GM19395 (cell line): ENCODE data around the gene PADI4.
"Not testable (repeated sequence)": the region's sequence is repeated elsewhere in the genome, so short reads cannot be mapped to it uniquely, and the experiment has no call there.

Experiments
- ATAC-seq: cut with Tn5 transposase; IDR thresholded peaks from one replicate; pipeline ENCODE4 v1.9.1; 2021; ENCODE audit warnings: mild to moderate bottlenecking, moderate library complexity; ENCODE audit not compliant: unreplicated experiment

The PADI4 gene

DNA sequence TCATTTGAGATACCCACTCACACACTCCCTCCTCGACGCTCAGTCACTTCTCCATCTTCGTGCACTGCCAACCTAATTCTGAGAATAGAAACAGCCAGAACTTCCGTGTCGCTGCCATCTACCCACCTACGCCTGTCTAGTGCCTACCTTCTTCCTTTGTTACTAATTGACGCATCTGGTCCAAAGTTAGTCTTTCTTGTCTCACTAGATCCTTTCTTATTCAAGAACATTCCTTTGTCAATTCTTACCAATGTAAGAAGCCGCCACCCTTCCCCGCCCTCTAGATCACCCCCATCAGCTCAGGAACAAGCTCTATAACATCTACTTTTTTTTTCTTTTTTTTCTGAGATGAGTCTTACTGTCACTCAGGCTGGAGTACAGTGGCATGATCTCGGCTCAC lies 67.7 kb downstream of the PADI4 start:
- ATAC-seq: no peak

DNA sequence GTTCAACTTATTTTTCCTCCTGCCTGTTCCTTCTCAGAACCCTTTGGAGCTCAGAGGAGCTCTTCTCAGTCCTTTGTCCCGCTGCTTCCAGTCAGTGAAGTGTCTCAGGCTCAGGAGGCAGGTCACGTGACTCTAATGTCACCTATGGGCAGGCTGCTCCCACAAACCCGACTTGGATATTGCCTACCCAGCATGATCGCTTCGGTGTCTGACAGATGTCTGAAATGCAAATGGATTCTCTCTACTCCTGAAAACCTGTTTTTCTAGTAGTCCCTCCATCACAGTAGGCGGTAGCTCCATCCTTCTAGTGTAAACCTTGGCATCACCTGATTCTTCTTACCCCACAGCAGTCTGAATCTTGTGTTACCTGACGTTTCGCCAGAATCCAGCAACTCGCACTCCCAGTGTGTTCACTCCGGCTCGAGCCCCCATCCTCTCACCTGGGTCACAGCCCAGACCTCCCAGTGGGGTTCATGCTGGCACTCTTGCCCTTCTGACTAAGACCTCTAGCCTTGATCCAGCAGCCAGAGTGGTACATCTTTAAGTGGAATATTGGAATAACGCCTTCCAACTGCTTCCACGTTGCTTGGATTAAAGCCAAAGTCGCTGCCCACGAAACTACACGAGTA lies 69.4 kb downstream of the PADI4 start:
- ATAC-seq: no peak

DNA sequence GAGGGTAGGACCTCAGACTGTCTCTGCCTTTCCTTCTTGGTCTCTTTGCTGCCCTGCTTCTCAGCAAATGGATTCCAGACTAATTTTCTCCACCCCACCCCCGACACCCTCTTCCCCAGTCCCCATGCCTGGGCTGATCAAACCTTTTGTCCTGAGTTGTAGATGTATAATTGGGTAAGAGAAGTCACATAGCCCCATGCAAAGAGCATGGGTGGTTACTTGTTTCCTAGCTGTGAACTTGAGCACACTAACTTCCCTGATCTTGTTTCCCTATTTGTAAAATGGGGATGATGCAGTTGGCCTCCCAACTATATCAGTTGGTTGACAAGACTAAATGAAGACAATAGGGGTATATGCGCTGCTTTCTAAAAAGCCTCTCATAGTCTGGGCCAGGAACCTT lies 73.2 kb downstream of the PADI4 start:
- no peak for ATAC-seq

DNA sequence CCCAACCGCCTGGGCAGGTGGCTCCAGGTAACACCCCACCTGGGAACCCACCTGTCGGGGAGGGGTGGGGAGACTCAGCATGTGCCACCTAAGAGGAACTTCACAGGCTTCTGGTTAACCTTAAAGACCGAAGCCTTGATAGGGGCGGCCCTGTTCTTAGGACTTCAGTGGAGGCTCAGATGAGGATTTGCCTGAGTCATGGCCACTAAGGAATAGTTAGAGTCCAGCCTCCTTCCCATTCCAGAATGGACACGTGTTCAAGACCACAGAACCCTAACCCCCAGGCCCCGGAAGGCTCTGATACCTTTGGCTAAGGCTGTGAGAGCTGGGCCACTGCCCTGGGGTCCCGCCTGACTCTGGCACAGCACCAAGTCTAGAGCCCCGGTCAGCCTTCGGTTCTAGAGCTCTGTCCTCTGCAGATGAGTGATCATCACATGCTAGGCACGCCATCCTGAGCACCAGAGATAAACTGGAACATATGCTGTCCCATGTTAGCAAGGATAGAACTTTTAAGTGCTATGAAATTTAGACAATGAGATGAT lies 84.3 kb downstream of the PADI4 start:
- ATAC-seq: no peak

DNA sequence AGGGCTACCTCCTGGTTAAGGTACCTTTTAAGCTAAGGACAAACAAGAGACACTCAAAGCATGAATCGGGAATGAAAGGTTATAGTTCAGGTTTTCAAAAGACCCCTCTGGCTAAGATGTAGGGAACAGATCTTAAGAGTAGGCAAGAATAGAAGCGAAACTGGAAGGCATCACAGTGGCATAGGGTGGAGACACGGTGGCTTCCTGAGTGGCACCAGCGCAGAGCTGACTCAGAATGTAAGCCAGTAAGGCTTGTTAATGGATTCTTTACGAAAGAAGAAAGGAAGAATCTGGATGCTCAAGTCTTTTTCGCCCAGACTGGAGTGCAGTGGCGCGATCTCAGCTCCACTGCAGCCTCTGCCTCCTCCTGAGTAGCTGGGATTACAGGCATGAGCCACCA lies 85.2 kb downstream of the PADI4 start:
- ATAC-seq: no peak

DNA sequence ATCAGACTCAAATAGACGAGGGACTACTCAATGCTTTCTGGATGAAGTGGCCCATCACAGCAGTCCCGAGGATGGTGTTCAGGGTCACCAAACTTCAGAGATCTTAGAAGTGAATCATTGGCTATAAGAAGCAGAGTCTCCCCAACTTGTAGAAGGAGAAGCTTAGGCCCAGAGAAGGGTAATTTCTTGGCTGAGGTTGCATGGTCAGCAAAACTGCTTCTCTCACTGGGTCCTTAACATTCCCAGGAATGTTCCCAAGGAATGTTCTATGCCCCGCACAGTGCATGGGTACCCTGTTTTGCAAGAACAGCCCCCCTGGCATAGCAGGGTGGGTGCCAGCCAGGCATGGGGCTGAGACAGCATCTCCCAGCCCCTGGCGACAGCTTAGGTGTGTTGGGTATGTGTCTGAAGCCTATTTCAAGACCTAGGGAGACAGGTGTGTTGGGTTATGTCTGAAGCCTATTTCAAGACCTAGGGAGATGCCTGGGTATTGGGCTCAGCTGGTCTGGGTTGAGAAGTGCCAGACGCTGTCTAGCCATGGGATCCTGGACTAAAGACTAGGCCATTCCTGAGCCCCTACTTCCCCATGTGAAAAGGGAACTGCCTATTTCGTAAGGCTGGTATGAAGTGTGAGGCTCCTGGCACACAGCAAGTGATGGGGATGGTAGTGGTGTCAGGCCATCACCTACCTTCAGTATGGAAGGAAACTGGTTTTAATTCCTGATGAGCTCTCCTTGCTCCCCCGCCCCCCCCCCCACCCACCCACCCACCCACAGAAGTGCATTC lies 90.1 kb downstream of the PADI4 start:
- no peak for ATAC-seq

DNA sequence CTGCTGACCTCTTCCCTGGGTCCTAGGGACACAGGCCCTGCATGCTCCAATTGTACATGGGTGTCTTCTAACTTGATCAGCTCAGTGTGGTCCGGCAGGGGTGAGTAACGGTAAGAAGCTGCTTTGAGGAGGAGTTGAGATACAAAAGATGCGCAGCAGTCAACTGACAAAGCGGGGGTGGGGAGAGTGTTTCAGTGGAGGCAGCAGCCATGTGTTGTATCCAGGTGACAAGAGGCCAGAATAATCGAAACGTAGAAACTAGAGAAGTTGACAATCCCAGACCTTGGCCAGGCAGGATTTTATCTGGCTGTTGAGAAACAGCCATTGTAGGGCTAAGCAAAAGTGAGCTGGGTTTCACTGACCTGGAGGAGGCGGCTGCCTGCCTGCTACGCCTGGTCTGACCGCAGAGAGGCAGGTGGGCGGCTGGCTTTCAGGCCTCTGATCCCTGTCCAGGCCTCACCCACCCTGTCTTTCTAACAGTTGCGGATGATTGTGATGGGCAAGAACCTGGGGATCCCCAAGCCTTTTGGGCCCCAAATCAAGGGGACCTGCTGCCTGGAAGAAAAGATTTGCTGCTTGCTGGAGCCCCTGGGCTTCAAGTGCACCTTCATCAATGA lies 92.8 kb downstream of the PADI4 start:
- ATAC-seq: no peak

DNA sequence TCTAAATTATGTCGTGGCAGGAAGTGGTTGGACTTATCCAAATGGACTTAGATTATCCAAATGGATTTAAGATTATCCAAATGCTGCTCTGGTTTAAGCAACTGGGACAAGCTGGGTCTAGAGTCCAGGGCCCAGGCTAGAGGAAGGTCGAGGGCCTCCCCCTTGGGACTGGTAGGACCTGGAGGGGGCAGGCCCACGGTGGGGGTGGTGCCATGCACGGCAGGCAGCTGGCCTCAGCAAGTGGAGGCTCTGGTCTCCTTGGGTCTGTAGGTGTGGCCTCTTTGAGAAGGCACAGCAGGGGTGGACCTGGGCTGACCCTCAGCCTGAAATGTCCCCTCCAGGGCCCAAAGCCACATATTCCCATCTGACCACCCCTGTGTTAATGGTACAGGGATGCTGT lies 93.8 kb downstream of the PADI4 start:
- no peak for ATAC-seq

DNA sequence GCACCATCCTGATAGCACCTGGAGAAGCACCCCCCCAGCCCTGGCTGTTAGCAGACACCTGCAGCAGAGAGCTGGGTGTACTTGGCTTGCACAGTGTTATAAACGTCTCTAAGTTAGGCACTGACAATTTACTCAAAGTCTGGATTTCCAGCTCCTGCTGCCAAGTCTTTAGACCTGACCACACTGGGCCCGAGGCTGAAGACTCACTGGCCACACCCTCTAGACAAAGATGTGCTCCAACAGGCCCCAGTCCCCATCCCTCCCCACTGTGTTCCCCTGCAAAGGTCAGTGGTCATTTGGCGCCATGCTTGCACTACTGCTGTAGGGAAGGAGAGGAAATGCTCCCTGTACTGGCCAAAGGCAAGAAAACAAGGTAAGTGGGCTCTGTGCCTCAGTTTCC lies 95.1 kb downstream of the PADI4 start:
- no peak for ATAC-seq

DNA sequence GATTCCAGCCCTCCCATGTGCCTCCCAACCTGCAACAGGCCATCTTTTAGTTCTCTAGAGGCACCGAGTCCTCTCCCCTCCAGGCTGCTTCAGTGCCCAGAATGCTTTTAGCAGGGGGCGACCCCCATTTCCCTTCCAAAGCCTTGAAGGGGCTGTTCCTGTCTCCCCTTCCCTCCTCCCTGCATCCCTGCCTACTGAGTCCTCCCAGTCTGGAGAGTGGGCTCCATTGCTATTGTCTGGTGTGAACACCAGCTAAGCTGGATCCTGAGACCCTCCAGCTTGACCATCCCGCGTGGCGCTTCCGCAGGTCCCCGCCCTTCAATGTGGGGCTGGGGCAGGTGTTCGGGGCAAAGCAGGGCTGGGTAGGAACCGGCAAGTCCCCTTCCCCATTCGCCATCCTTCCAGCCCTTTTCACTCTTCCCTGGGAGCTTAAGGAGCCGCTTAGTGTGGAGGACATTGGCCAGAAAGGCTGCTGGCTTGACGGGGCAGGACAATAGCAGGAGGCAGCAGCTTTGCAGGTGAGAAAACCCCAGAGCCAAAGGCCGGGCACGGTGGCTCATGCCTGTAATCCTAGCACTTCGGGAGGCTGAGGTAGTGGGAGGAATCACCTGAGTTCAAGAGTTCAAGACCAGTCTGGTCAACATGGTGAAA lies 96.2 kb downstream of the PADI4 start:
- no peak for ATAC-seq

DNA sequence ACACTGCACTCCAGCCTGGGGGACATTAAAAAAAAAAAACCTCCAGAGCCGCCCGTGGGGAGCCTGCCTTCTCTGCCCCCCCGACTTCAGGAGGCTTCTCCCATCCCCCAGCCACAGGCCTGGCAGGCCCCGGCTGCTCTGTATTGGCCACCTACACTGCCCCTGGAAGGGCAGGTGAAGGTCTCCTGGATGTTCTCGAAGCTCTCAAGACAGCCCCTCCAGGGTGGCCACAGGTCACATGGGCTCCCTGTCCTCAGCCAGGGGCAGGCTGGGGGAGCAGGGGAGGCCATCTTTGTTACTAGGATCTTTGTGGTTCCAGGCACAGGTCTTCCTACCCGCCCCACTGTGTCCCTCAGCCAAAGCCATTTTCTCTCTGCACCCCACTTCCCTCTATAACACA lies 96.8 kb downstream of the PADI4 start:
- ATAC-seq: no peak

DNA sequence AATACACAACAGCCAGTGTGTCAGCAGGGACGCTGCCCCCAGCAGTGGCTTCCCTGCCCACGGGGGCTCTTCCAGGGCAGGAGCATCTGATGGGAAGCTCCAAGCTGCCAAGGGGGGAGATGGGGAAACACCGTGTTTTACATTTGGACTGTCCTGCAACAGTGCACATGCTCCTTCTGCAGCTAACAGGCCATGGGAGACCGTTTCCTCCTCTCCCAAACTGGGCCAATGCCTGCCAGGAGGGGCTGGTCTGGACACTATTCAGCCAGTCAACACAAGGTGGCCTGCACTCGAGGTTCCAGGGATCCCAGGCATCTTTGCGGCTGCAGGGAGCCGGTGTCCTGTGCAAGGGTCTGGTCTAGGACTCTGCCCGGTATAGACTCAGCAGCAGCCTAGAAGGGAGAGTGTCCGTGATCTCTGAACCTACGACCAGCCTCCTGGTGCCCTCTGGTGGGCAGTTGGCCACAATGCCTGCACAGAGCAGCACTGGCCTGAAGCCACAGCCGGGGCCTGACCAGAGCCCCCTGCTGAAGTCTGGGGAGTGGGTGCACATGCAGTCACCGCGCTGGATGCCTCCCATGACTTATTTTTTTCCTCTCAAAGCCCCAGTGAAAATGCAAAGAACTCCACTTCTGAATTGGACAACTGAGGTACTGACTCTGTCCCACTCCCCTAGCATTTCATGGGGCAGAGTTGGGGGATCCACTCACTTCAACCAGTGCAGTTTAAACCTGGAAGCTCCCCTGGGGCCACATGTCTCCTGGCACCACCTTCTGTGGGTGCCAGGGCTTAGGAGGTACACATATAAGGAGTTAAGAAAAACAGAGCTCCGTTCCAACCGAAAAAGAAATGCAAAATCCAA lies 98.1 kb downstream of the PADI4 start:
- ATAC-seq: no peak

DNA sequence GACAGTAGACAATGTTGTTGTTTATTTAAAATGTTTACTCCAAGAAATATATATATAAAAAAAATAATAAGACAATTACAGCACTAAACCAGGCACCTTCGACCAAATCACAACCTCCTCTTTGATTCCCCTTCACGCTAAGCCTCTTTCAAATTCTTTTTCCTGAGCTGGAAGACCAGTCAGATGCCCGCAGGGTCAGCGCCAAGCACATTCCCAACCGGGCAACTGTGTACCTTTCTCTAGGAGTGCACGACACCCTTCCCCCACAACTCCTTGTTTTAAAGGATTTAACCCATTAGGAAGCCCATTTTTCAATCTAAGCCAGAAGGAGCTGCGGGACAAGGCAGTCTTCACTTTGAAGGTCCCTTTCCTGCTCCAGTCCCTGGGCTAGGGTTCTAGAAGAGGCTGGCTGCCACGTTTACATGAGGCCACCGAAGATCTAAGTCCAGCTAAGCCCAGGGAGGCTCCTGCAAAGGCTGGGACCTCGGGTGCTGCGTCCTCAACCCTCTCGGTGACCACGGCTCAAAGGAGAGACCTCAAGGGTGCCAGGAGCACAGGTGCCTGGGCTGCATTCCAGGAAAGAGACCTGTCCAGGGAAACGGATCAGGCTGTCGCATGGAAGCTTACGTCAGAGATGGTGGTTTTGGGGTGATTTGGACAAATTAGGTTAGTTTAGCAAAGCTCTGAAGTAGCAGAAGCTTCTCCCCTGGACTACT lies 98.9 kb downstream of the PADI4 start:
- ATAC-seq: not testable (repeated sequence)

DNA sequence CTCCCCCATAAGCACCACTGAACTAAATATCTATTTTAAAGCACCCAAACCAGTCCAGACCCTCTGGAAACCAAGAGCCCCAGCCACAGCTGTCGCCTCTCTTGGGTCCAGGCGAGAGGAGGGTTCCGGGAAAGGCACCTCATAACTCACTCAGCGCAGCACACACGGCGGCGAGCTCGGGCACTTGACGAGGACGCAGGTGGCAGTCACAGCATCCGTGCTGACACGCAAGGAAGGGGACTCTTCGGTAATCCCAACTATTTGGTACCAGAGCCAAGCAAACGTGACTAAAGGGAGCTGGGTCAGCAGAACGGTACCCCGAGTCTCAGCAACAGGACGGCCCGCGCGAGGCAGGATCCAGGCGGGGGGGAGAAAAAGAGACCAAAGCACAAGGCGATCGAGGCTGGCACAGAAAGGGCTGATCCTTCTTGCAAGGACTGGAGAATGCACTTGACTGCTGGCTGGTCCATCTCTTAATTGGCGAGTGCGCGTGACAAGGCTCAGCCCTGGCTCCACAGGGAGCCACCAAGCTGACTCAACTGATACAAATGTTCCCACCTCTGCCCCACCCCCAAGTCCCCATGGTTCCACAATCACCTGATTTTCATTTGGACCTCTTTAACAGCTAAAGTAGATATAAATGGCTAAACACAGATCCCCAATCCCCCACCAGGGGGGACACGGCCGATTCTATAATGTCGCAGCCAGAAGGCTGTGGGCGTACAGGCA lies 100.0 kb downstream of the PADI4 start:
- not testable (repeated sequence) for ATAC-seq

DNA sequence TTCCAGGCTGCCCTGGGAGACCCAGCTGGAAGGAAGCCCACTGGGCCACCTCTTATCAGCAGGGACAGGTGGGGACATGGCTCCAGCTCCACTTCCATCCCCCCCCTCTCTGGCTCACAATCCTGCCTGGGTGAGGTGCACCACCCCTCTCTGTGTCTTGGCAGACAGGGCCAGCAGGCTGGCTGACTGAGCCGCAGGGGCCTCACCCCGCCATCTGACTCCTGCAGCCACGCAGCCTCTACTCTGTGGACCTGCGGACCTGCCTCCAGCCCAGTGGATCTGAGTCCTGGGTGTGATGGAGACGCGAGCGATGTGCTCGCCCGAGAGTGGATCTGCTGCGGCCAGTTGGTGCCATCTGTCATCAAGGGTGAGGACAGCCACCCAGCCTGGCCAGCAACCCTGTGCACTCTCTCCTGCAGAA lies 101.4 kb downstream of the PADI4 start:
- ATAC-seq: no peak

DNA sequence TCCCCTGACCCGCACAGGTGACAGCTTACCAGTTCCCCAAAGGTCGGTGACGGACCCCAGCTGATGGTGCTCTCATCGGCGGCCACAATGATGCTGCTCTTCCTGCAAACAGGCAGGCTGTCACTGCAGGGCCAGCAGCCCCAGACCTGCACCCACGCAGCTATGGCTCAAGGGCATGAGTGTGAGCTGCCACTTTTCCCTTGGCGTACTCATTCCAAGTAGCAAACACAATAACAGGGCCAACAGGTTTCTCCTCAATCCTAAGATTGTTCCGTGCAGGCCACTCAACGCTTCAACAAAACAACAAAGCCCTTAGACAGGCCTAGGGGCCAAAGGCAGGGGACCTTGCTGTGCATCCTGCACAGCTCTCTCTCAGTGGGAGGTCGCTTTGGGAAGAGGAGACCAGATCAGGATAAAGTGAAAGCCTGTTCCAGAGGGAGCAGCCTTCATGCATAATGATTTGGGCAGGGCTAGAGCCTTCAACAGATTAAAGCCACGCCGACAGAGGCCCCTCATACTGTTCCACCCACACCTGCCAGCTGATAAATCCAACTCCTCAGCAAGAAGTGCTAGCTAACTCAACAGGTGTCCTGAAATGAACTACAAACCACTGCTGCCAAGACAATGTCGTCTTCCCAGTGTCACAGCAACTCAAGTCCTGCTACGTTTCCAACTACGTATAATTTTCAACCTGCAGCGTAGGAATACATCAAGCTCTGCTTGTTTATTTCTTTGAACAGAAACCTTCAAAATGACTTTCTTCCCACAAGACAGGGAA lies 104.3 kb downstream of the PADI4 start:
- ATAC-seq: no peak
